HL-60 (cell line): ENCODE data around the gene CHFR.

Source experiments
- DNase-seq, 2 experiments: peaks; one replicate each; pipeline ENCODE4 v3.0.0-alpha.2; 2010 to 2020; ENCODE audit warnings: low read depth in 1 of 2, low spot score in 1 of 2
- H3K27ac ChIP-seq: fragments of 250-450 bp; sonication (Bioruptor Pico); replicated peaks from 2 replicates; pipeline ENCODE4 v1.5.1; 2020; ENCODE audit warnings: mild to moderate bottlenecking, moderate library complexity
- H3K27me3 ChIP-seq: fragments of 250-450 bp; sonication (Bioruptor Pico); 2 replicates; pipeline ENCODE4 v1.5.1; 2021; ENCODE audit warnings: mild to moderate bottlenecking, moderate library complexity; ENCODE audit not compliant: insufficient read depth, poor library complexity, severe bottlenecking
- H3K4me3 ChIP-seq: replicated peaks from 2 replicates; pipeline ENCODE4 v1.5.1; 2011; ENCODE audit warnings: mild to moderate bottlenecking, control low read depth, low read length; ENCODE audit not compliant: insufficient read depth
- GABPA ChIP-seq: IDR thresholded peaks from 2 replicates; pipeline ENCODE4 v1.6.1; 2012; ENCODE audit warnings: low read depth
- POLR2AphosphoS5 ChIP-seq: IDR thresholded peaks from 2 replicates; pipeline ENCODE4 v1.6.1; 2012; ENCODE audit warnings: low read depth
- REST ChIP-seq: IDR thresholded peaks from 2 replicates; pipeline ENCODE4 v1.6.1; 2012; ENCODE audit warnings: low read depth; ENCODE audit not compliant: insufficient replicate concordance
- SPI1 ChIP-seq: IDR thresholded peaks from 2 replicates; pipeline ENCODE4 v1.6.1; 2012; ENCODE audit warnings: low read depth, mild to moderate bottlenecking, borderline replicate concordance
- TF ChIP-seq, protein P1 (sequence below): IDR thresholded peaks from one replicate; pipeline ENCODE4 v1.5.1; 2011; ENCODE audit warnings: low read length, control low read depth, inconsistent platforms; ENCODE audit not compliant: insufficient read depth

CHFR gene

DNA sequence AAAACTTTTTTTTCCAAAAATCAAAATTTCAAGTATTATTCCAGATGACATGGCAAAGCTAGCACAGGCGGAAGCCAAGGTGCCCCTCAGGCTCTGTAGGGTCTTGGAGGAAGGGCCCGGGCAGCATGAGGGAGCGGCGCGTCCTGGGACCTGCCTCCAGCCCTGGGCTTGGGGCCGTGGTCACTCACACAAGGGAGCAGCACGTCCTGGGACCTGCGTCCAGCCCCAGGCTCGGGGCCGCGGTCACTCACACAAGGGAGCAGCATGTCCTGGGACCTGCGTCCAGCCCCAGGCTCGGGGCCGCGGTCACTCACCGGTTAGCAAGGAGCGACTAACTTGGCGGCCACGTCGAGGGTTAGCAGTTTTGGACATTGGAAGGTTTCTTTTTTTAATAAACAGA, 46.9 kb downstream of the CHFR start:
- no peak for TF ChIP-seq POLR2AphosphoS5
- TF ChIP-seq, protein P1, sequence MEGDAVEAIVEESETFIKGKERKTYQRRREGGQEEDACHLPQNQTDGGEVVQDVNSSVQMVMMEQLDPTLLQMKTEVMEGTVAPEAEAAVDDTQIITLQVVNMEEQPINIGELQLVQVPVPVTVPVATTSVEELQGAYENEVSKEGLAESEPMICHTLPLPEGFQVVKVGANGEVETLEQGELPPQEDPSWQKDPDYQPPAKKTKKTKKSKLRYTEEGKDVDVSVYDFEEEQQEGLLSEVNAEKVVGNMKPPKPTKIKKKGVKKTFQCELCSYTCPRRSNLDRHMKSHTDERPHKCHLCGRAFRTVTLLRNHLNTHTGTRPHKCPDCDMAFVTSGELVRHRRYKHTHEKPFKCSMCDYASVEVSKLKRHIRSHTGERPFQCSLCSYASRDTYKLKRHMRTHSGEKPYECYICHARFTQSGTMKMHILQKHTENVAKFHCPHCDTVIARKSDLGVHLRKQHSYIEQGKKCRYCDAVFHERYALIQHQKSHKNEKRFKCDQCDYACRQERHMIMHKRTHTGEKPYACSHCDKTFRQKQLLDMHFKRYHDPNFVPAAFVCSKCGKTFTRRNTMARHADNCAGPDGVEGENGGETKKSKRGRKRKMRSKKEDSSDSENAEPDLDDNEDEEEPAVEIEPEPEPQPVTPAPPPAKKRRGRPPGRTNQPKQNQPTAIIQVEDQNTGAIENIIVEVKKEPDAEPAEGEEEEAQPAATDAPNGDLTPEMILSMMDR = no peak

GRCh38 chr12:132839558-132840235, 47.7 kb downstream of the CHFR start:
- TF ChIP-seq REST = no peak
- TF ChIP-seq GABPA = no peak
- no peak for TF ChIP-seq SPI1

More for the DNA sequence above, 46.9 kb downstream of the CHFR start:
- Histone ChIP-seq H3K27ac (no peak overlapping the region), H3K4me3 (no peak overlapping the region), H3K27me3 (no peaks in the 10 kb centered on the region)
- no peak for DNase-seq

DNA sequence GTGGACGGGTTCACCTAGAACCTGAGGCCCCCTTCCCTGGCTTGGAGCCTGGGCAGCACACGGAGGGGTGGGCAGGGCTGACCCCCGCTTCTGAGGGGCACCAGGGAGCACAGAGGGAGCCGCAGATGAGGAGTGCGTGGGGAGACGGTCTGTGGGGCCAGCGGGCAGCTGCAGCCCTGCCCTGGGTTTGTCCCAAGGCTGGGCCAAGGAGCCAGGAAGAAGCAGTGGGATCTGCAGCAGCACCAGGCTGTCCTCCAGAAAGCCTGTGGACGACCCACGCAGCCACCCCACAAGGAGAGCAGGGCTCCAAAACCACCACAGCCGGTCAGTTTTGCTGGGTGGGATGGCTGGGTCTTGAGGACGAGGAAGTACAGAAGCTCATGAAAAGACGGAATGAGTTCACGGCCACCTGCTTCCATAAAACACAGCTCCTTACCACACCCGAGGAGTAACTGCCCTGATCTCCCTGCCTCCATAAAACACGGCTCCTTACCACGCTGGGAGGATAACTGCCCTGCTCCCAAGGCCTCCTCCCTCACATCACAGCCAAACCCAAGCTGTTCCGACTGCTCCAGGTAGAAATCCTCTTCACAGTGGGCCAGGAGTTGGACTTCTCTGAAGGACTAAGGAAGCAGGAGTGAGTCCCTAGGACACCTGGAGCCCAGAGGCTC, 48.9 kb downstream of the CHFR start:
- no peak overlapping the region for H3K27ac ChIP-seq
- no peak for DNase-seq
- no peak for TF ChIP-seq GABPA
- TF ChIP-seq SPI1 = no peak
- TF ChIP-seq, protein P1 = no peak
- no peak for TF ChIP-seq POLR2AphosphoS5
- no peak for TF ChIP-seq REST

More at GRCh38 chr12:132839558-132840235, 47.7 kb downstream of the CHFR start:
- H3K27ac ChIP-seq = no peak overlapping the region
- no peak overlapping the region for H3K4me3 ChIP-seq
- no peak for DNase-seq
- no peaks in the 10 kb centered on the region for H3K27me3 ChIP-seq

DNA sequence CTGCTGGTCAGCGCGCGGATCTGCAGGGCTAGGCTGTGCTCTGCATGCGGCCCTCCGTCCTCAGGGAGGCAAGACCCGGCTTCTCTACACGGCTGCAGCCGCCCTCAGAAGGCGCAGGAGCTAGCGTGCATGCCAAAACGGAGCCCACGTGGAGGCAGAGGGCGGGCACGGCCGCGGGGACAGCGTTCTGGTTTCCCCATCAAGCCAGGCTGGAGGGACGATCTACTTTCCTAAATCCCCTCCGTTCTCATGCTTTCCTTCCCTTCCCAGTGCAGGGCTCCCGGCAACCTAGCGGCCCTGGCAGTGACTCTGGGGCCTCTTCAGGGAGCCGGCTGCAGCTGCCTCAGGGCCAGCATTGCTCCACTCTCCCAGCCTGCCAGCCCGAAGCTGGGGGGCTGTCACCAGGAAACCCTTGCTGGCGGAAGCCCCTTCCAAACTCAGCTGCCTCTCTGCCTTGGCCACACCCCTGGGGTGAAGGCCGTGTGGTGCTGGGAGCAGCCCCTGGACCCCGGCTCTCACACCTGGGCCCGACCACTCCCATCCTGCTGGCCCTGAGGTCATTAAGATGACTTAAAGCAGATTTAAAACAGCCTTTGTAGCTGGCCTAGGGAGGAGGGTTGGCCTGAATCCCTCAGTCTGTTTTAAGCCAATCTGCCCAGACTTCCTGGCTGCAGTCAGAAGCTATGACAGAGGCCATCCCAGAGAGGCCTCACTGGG, 49.6 kb downstream of the CHFR start:
- no peak for TF ChIP-seq POLR2AphosphoS5
- TF ChIP-seq, protein P1 = no peak
- no peak for TF ChIP-seq GABPA
- TF ChIP-seq SPI1 = no peak
- TF ChIP-seq REST = no peak
- Histone ChIP-seq H3K27me3 (no peaks in the 10 kb centered on the region), H3K27ac (no peak overlapping the region), H3K4me3 (no peak overlapping the region)
- no peak for DNase-seq

More for the DNA sequence above, 48.9 kb downstream of the CHFR start:
- Histone ChIP-seq H3K27me3 (no peaks in the 10 kb centered on the region), H3K4me3 (no peak overlapping the region)
